NCI-H2171 treated with DMSO at 0.1 percent for 48 hours (cell line): ENCODE measurements around the gene LMOD1.

ENCODE experiments used
- DNase-seq: peaks from one replicate; lab custom pipeline; 2025; lab: John Stamatoyannopoulos, UW

The LMOD1 gene

GRCh38 chr1:201891451-201892045 lies 54.8 kb downstream of the LMOD1 start:
- DNase-seq, result no peak

DNA sequence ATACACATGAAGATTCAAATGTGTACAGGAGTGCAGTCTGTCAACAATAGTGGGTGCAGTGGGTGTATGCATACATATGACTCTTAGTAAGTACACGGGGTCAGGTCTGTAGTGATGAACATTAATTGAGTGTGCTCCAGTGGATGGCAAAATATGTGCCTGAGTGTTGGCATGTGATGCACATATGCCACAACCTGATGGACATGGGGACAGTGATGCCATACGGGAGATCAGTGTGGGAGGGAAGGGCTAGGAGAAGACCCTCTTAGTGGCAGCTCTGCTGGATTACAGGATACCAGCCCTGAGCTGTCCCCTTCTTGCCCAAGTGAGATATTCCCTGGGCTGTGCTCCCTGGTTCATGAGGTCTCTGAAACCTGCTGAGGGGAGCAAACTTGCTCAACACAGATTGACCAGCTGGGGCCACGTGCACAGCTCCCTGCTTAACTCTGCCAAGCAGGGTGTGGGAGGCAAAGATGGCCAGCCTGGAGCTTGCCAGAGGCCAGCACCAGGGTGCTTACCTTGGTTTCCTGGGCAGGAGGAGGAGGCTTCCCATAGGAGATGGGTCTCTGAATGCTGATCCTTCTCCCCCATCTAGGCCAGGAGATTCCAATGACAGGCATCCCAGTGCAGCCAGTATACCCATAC lies 55.4 kb downstream of the LMOD1 start:
- DNase-seq, result no peak

DNA sequence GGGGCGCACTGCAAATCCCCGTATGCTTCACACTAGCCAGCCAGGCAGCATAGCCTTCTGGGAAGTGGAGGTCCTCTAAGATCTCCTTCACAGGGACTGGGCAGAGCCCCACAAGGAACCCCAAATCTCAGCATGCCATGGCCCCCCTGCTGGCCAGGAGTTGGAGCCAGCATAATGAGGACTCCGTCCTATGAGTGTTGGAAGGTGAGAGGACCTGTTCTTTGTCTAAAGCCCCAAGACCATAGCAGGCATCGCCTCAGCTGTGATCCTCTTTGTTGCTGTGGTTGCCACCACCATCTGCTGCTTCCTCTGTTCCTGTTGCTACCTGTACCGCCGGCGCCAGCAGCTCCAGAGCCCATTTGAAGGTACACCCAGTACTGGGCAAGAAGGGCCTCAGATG lies 56.1 kb downstream of the LMOD1 start:
- no peak for DNase-seq

- DNase-seq, result no peak
These were observed 57.0 kb downstream of the LMOD1 start for GRCh38 chr1:201889090-201889968.

DNA sequence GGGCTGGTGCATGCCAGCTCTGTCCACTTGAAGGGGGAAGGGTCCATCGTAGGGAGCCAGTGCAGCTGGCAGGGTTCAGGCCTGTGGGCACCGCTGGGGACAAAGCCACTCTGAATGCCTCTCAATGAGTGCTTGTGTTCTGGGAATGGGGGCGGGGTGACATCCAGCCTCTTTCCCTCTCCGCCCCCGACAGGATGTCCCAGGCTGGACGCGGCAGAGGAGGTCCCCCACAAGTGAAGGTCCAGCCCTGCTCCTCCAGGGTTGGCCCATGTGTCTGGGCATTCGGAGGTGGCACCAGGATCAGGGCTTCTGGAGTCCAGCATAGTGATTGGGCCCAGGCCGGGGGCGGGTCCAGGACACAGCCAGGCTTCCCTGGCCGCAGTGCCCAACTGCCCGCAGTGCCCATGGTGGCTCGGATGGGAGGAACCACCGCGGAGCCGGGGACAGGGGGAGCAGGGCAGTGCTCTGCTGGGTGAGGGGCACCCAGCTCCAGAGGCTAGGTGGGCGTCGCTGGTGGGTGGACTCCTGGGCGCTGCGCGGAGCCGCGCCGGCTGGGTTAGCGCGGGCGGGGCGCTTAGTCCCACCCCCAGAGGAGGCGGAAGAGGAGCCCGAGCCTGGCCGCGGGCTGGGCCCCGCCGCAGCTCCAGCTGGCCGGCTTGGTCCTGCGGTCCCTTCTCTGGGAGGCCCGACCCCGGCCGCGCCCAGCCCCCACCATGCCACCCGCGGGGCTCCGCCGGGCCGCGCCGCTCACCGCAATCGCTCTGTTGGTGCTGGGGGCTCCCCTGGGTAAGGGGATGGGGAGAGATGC lies 57.9 kb downstream of the LMOD1 start, which contains the start of gene SHISA4:
TSS of gene SHISA4 (plus strand) at position 617 of the 808 bp plus-strand sequence. CDS start at position 714, 97 bp downstream.
- DNase-seq, result no peak

DNA sequence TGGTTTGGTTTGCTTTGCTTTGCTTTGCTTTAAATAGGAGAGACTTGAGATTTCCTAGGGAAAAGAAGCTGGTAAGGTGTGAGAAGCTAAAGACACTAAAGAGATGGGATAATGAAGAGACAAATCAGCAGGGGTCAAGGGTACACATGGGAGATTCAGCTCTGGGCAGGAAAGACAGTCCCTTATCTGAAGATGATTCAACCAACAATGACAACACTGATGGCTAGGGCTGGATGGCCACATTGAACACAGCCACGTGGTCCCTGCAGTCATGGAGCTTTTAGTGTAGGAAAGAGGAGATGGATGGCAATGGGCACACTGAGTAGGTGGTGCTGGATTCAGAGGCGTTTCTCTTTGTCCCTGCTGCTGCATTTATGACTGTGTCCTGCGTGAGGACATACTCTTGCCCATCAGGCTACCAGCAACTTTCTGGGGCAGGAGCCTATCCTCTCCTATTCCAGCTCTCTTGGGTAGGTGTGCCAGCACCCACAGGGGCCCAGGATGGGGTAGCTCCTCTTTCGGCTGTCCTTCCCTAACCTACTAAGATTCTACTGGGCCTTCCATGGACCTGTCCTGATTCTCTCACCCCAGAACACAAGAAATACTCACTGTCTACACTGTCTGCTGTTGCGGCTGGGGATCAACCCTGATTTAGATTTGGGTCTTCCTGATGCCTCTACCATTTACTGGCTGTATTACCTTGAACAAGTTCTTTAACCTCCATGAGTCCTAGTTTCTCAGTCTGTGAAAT lies 59.1 kb downstream of the LMOD1 start:
- DNase-seq, result no peak

- DNase-seq, result no peak
These were observed 60.1 kb downstream of the LMOD1 start for GRCh38 chr1:201886103-201886885.

DNA sequence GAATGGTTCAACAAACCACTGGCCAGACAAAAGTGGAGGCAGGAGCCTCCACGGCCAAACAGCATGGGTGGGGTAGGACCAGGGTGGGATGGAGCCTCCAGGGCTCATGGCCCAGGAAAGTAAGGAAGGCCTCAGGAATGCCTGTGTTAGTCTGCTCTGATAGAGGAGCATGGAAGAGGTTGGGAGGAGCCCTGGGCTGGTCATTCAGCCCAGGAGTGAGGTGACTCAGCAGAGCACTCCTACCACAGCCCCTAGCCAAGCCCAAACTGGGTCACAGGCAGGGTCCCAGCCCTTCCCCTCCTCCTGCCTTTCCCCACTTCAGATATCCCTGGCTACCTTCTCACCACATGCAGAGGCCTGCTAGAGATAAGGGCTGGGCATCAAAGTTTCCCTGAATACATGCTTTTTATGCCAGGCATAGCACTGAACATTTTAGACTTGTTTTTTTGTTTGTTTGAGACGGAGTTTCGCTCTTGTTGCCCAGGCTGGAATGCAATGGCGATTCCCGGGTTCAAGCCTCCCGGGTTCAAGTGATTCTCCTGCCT lies 60.7 kb downstream of the LMOD1 start:
- no peak for DNase-seq

DNA sequence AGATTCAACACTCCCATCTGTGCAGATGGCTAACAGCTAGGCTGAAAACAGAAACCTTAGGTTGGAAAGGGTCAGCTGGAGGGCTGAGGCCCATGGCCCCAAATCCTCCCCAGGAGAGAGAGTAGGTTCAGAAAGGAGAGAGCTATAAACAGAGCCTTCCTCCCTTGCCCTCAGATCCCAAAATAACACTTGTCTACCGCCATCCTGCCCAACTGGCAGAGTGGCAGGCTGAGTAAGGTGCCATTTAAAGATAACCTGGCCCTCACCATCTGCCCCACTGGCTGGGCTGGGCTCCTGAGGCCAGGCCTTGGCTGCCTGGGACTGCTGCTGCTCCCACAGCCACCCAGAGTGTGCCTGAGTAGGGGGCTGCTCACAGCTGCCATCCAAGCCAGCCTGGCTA lies 61.9 kb downstream of the LMOD1 start:
- peak; percentile 42 for DNase-seq

- DNase-seq, result no peak
These were observed 62.6 kb downstream of the LMOD1 start for GRCh38 chr1:201883786-201884185.

GRCh38 chr1:201883266-201883665 lies 63.1 kb downstream of the LMOD1 start:
- DNase-seq, result no peak

- DNase-seq, result no peak
These were observed 63.6 kb downstream of the LMOD1 start for GRCh38 chr1:201882665-201883132.

GRCh38 chr1:201881617-201882016 lies 64.7 kb downstream of the LMOD1 start:
- no peak for DNase-seq

DNA sequence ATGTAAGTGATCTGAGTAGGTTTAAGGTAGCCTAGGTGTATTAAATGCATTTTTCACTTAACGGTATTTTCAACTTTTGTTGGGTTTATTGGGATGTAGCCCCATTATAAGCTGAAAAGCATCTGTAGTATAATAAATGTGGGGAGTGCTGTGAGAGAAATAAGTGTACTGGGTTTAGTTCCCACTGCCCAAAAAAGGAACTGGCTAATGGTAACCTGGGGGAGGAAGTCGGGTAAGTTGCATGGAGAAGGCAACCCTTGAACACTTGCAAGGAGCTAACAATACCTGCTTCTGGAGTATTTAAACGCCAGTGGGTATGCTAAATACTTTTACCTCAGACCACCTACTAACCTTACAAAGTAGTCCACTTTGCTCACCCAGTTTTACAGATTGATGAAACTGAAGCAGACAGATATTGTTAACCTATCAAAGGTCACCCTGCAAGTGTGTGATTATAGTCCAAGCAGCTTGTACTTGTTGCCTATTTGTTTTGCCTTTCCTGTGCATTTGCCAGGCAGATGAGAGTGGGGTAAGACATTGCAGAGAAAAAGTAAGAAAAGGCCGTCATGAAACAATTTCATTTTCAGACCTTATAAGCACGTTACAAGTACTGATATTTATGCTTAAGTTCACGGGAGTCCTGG lies 65.3 kb downstream of the LMOD1 start:
- no peak for DNase-seq

- peak; percentile 48 for DNase-seq
These were observed 68.4 kb downstream of the LMOD1 start for GRCh38 chr1:201877877-201878401.

DNA sequence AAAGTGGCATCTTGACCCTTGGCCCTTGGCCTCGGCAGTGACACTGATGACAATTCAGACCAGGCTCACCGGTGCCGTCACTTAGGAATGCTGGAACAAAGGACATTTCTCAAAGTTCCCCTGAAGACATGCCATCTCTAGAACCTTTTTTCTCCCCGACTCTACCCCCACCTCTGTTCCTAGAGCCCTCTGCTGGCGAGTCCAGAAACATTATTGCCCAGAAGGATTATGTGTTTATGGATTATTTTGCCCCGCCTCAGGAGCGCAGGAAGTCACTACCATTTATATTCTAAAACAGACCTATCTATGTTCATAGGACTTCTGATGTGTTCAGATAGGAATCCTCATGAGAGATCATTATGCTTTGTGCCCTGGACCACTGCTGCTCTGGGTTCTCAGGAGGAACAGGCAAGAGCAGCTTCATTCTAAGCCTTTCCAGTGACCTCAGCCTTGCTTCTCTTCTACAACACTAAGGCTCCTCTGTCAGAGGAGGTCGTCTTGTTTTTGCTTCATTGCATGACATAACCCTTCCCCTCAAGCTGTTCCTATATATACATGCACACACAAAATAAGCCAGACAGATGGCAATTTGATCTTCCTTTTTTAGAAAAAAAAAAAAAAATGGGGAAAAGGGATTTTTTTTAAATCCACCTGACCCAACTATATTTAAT lies 70.1 kb downstream of the LMOD1 start:
- DNase-seq, result peak; percentile 96

GRCh38 chr1:201874672-201875071 lies 71.7 kb downstream of the LMOD1 start:
- no peak for DNase-seq

- no peak for DNase-seq
These were observed 76.0 kb downstream of the LMOD1 start for GRCh38 chr1:201870397-201870796.

GRCh38 chr1:201861448-201861847 lies 84.9 kb downstream of the LMOD1 start:
- DNase-seq, result no peak
